IMR-90 (cell line): ENCODE results near the gene FGF3. TPM values are rescaled to one million over a fixed set of nuclear protein-coding genes. Genes with fewer than 3 reads are reported as not detected.

Source experiments
- ATAC-seq: fragments of 200-7000 bp; cut with Tn5 transposase; 2 replicates; pipeline ENCODE4 v1.9.1; 2020; ENCODE audit warnings: low read depth, mild to moderate bottlenecking, moderate library complexity
- BruUV-seq: library from RNA; stranded (reverse); fragments of 400-500 nt; replicated peaks from 2 replicates; lab custom pipeline; 2021; lab: Mats Ljungman, UMichigan
- CTCF ChIA-PET: fragments of 300-600 bp; formaldehyde crosslinking; extraction: SDS; loops from one replicate; lab custom pipeline; 2021; ENCODE audit warnings: antibody characterized with exemption; lab: Yijun Ruan, JAX
- POLR2A ChIA-PET: fragments of 300-600 bp; sonication (Branson Sonifier 250); formaldehyde crosslinking; loops from one replicate; lab custom pipeline; 2022; ENCODE audit warnings: antibody characterized with exemption; ENCODE audit not compliant: unreplicated experiment; lab: Charles Lee
- DNase-seq: peaks from one replicate; pipeline ENCODE4 v3.0.0; 2013
- H2AFZ ChIP-seq: replicated peaks from 2 replicates; pipeline ENCODE3; 2013; ENCODE audit warnings: low read length, mild to moderate bottlenecking; ENCODE audit not compliant: poor library complexity
- H2AK5ac ChIP-seq: 2 replicates; pipeline ENCODE4 v1.6.1; 2013; ENCODE audit warnings: low read depth, low read length, inconsistent platforms
- H2AK9ac ChIP-seq: replicated peaks from 2 replicates; pipeline ENCODE3; 2013; ENCODE audit warnings: mild to moderate bottlenecking, low read depth, low read length, moderate library complexity; ENCODE audit not compliant: poor library complexity
- H2BK120ac ChIP-seq: 2 replicates; pipeline ENCODE4 v1.6.1; 2013; ENCODE audit warnings: low read depth, low read length, inconsistent platforms
- H2BK15ac ChIP-seq: 3 replicates; pipeline ENCODE4 v1.6.1; 2013; ENCODE audit warnings: low read depth, low read length, inconsistent platforms
- H2BK20ac ChIP-seq: 2 replicates; pipeline ENCODE4 v1.6.1; 2013; ENCODE audit warnings: low read depth, mild to moderate bottlenecking, inconsistent platforms, low read length, moderate library complexity
- H2BK5ac ChIP-seq: 2 replicates; pipeline ENCODE4 v1.6.1; 2013; ENCODE audit warnings: mild to moderate bottlenecking, low read depth, low read length, inconsistent platforms; ENCODE audit not compliant: poor library complexity, severe bottlenecking
- H3K14ac ChIP-seq: replicated peaks from 2 replicates; pipeline ENCODE4 v1.6.1; 2013; ENCODE audit warnings: low read depth, low read length, inconsistent platforms
- H3K18ac ChIP-seq: 2 replicates; pipeline ENCODE4 v1.6.1; 2013; ENCODE audit warnings: low read depth, low read length, control low read depth
- H3K23ac ChIP-seq: 2 replicates; pipeline ENCODE4 v1.6.1; 2013; ENCODE audit warnings: low read depth, low read length, inconsistent platforms
- H3K27ac ChIP-seq: 2 replicates; pipeline ENCODE4 v1.5.1; 2013; ENCODE audit warnings: mild to moderate bottlenecking, control low read depth, low read length; ENCODE audit not compliant: insufficient read depth
- H3K27me3 ChIP-seq: 2 replicates; pipeline ENCODE4 v1.6.1; 2013; ENCODE audit warnings: low read length; ENCODE audit not compliant: control insufficient read depth, insufficient read depth
- H3K36me3 ChIP-seq: 2 replicates; pipeline ENCODE4 v1.6.1; 2013; ENCODE audit warnings: low read length, mixed read lengths; ENCODE audit not compliant: control insufficient read depth, insufficient read depth
- H3K4ac ChIP-seq: 2 replicates; pipeline ENCODE4 v1.6.1; 2013; ENCODE audit warnings: low read depth, low read length, inconsistent platforms
- H3K4me1 ChIP-seq: 2 replicates; pipeline ENCODE4 v1.6.1; 2013; ENCODE audit warnings: low read length, mixed read lengths; ENCODE audit not compliant: control insufficient read depth, insufficient read depth
- H3K4me2 ChIP-seq: 2 replicates; pipeline ENCODE4 v1.6.1; 2013; ENCODE audit warnings: low read depth, mild to moderate bottlenecking, control low read depth, low read length, moderate library complexity
- H3K4me3 ChIP-seq: 2 replicates; pipeline ENCODE4 v1.5.1; 2013; ENCODE audit warnings: low read depth, mild to moderate bottlenecking, control low read depth, low read length, moderate library complexity; ENCODE audit not compliant: insufficient read depth
- H3K56ac ChIP-seq: 2 replicates; pipeline ENCODE4 v1.6.1; 2013; ENCODE audit warnings: low read length, inconsistent platforms; ENCODE audit not compliant: insufficient read depth; ENCODE audit errors: extremely low read depth
- H3K79me1 ChIP-seq, 2 experiments: 2 replicates each; pipeline ENCODE4 v1.6.1; 2013; ENCODE audit warnings: low read length in 2 of 2, inconsistent platforms in 1 of 2, low read depth in 1 of 2
- H3K9ac ChIP-seq: 2 replicates; pipeline ENCODE4 v1.6.1; 2013; ENCODE audit warnings: low read depth, low read length, control low read depth
- H3K9me1 ChIP-seq: 2 replicates; pipeline ENCODE4 v1.6.1; 2013; ENCODE audit warnings: low read length, inconsistent platforms; ENCODE audit not compliant: insufficient read depth
- H3K9me3 ChIP-seq: 2 replicates; pipeline ENCODE4 v1.6.1; 2013; ENCODE audit warnings: low read length; ENCODE audit not compliant: control insufficient read depth, insufficient read depth
- H4K20me1 ChIP-seq: 2 replicates; pipeline ENCODE4 v1.6.1; 2013; ENCODE audit warnings: low read length, inconsistent platforms; ENCODE audit not compliant: insufficient read depth
- H4K5ac ChIP-seq: 2 replicates; pipeline ENCODE4 v1.6.1; 2013; ENCODE audit warnings: mild to moderate bottlenecking, low read depth, low read length, control low read depth
- H4K8ac ChIP-seq, 2 experiments: 2 replicates each; pipeline ENCODE4 v1.6.1; 2013; ENCODE audit warnings: low read depth in 2 of 2, low read length in 2 of 2, control low read depth in 1 of 2, inconsistent platforms in 1 of 2
- H4K91ac ChIP-seq: 2 replicates; pipeline ENCODE4 v1.6.1; 2013; ENCODE audit warnings: low read depth, low read length, inconsistent platforms; ENCODE audit not compliant: insufficient read depth
- MXI1 ChIP-seq: IDR thresholded peaks from 2 replicates; pipeline ENCODE4 v1.6.1; 2012; ENCODE audit warnings: low read depth, mild to moderate bottlenecking, low read length, moderate library complexity, borderline replicate concordance
- RAD21 ChIP-seq: IDR thresholded peaks from 2 replicates; pipeline ENCODE4 v1.6.1; 2012; ENCODE audit warnings: low read length, improper control_type of control experiment
- RCOR1 ChIP-seq: IDR thresholded peaks from 2 replicates; pipeline ENCODE4 v1.6.1; 2012; ENCODE audit warnings: mild to moderate bottlenecking, low read length, improper control_type of control experiment; ENCODE audit not compliant: insufficient replicate concordance
- WGBS, 2 experiments: methylation state at CpG; one replicate each; pipeline versions ENCODE4 v1.1.5 to v1.1.7; 2013; ENCODE audit warnings: missing lambda C conversion rate in 2 of 2; ENCODE audit not compliant: insufficient read length in 1 of 2; ENCODE audit errors: extremely low coverage in 2 of 2; 5-methylcytosine and 5-hydroxymethylcytosine counted together
- dilution Hi-C: fragments of 300-500 bp; cut with HindIII; formaldehyde crosslinking; loops from one replicate; pipeline ENCODE4 v1.14.3; 2018; ENCODE audit warnings: low sequenced_read_pairs; ENCODE audit not compliant: unreplicated experiment
- in situ Hi-C: fragments of 300-500 bp; cut with MboI; formaldehyde crosslinking; loops from 3 replicates; pipeline ENCODE4 v1.14.3; 2019; ENCODE audit warnings: low sequenced_read_pairs, inconsistent platforms, mixed read lengths
- intact Hi-C: fragments of 100-400 bp; cut with micrococcal nuclease; formaldehyde crosslinking; loops from 2 replicates; pipeline ENCODE4 v1.10.0; 2022
- polyA plus RNA-seq, 3 experiments: library from polyadenylated mRNA; depleted of rRNA; stranded (reverse); fragments of >200 nt; gene quantifications; 2 replicates each; pipeline ENCODE4 v1.2.3, GENCODE V29; 2012; ENCODE audit warnings: low replicate concordance in 1 of 3
- total RNA-seq: library from RNA; depleted of rRNA; stranded (reverse); fragments of >200 nt; gene quantifications from 2 replicates; pipeline ENCODE4 v1.2.3, GENCODE V29; 2012

FGF3 gene
- total and polyA plus RNA-seq, 2 of the 4 experiments (the other 2 are of a cell fraction): not detected

GRCh38 chr11:69860244-69860643 is 41.0 kb upstream of the FGF3 start:
- Histone ChIP-seq H3K56ac (no peak overlapping the region), H2AFZ (no peak overlapping the region), H3K23ac (no peak overlapping the region), H4K91ac (no peak overlapping the region), H3K9me1 (no peaks in the 10 kb centered on the region), H3K4me1 (no peaks in the 10 kb centered on the region), H3K4ac (no peak overlapping the region), H4K8ac (no peak overlapping the region), H2BK15ac (no peak overlapping the region), H2BK20ac (no peak overlapping the region), H3K4me2 (no peak overlapping the region), H4K20me1 (no peaks in the 10 kb centered on the region), H3K79me1 (no peaks in the 10 kb centered on the region), H2BK5ac (no peak overlapping the region), H3K18ac (no peak overlapping the region), H3K4me3 (no peak overlapping the region), H2BK120ac (no peak overlapping the region), H2AK9ac (no peak overlapping the region), H4K5ac (no peak overlapping the region), H2AK5ac (no peak overlapping the region), H3K27ac (no peak overlapping the region), H3K27me3 (peaks cover 63% of the 10 kb centered on the region), H3K14ac (no peak overlapping the region), H3K36me3 (no peaks in the 10 kb centered on the region), H3K9me3 (peaks cover 3% of the 10 kb centered on the region; the same call in 1 of the 2 replicates), H3K9ac (no peak overlapping the region)
- 30% methylated on average over 2 of the region's 5 CpGs; no CpG with 5 or more reads in 1 of the 2 experiments for WGBS, 2 experiments
- no peak for DNase-seq
- POLR2A ChIA-PET: no interaction called here
- CTCF ChIA-PET: no interaction called here
- dilution Hi-C loops: no loop called here
- TF ChIP-seq RCOR1 (no peak), MXI1 (no peak), RAD21 (no peak)
- in situ Hi-C loops: no loop called here
- no TSS peak for BruUV-seq
- no peak for ATAC-seq
- intact Hi-C loops: no loop called here
